Upper lobe of left lung (tissue), 6 donors: ENCODE results near the gene CNN2. TPM values are rescaled to one million over a fixed set of nuclear protein-coding genes. Genes with fewer than 3 reads are reported as not detected.

Experiments used
- ATAC-seq, 2 donors: fragments of 200-7000 bp; cut with Tn5 transposase; one replicate each; pipeline ENCODE4 v1.9.1; 2022; ENCODE audit warnings: mild to moderate bottlenecking in 2 of 2, moderate library complexity in 2 of 2; ENCODE audit not compliant: low FRiP score in 2 of 2
- DNase-seq, 2 donors: peaks; one replicate each; pipeline ENCODE4 v3.0.0-alpha.2; 2019 to 2020
- H3K27ac ChIP-seq, 4 donors: fragments of 200-600 bp; sonication (generic); one replicate each; pipeline ENCODE4 v1.5.1; 2016 to 2019
- H3K27me3 ChIP-seq, 4 donors: fragments of 200-600 bp; sonication (generic); one replicate each; pipeline ENCODE4 v1.5.1; 2017 to 2019
- H3K36me3 ChIP-seq, 4 donors: fragments of 200-600 bp; sonication (generic); one replicate each; pipeline ENCODE4 v1.5.1; 2016 to 2019
- H3K4me1 ChIP-seq, 4 donors: fragments of 200-600 bp; sonication (generic); one replicate each; pipeline ENCODE4 v1.5.1; 2018 to 2019
- H3K4me3 ChIP-seq, 4 donors: fragments of 200-600 bp; sonication (generic); one replicate each; pipeline ENCODE4 v1.5.1; 2017 to 2019; ENCODE audit warnings: mild to moderate bottlenecking in 2 of 4, moderate library complexity in 1 of 4
- H3K9me3 ChIP-seq, 4 donors: fragments of 200-600 bp; sonication (generic); one replicate each; pipeline ENCODE4 v1.5.1; 2018 to 2019
- CTCF ChIP-seq, 6 experiments: fragments of 450-650 bp in 4 of 6; fragments of 200-600 bp in 2 of 6; sonication (generic) in 2 of 6; IDR thresholded peaks; one replicate each; pipeline ENCODE4 v1.5.1; 2016 to 2019; ENCODE audit warnings: antibody characterized with exemption in 6 of 6
- EP300 ChIP-seq, 4 donors: sonication (generic); formaldehyde crosslinking; IDR thresholded peaks; one replicate each; pipeline ENCODE4 v1.5.1; 2017; ENCODE audit warnings: antibody characterized with exemption in 4 of 4, control low read depth in 2 of 4
- POLR2A ChIP-seq, 4 donors: fragments of 450-650 bp; IDR thresholded peaks; one replicate each; pipeline ENCODE4 v1.5.1; 2016 to 2017; ENCODE audit warnings: antibody characterized with exemption in 4 of 4, mild to moderate bottlenecking in 2 of 4
- POLR2AphosphoS5 ChIP-seq, 2 donors: sonication (generic); formaldehyde crosslinking; IDR thresholded peaks; one replicate each; pipeline ENCODE4 v1.5.1; 2017; ENCODE audit warnings: antibody characterized with exemption in 2 of 2
- WGBS, 2 donors: methylation state at CpG; one replicate each; pipeline ENCODE4 v1.1.5; 2017 to 2018; 5-methylcytosine and 5-hydroxymethylcytosine counted together
- total RNA-seq, 6 donors: library from RNA; depleted of rRNA in 4 of 6; stranded (reverse); fragments of >200 nt in 4 of 6; gene quantifications; one replicate each; pipeline versions ENCODE4 v1.1.0 to v1.2.1, GENCODE V29; 2016 to 2021
- donor health status: DM: no; HTN: no; CAD: no; lungs with moderate emphysema.
- donor health status: DM: no; HTN: yes; CAD: no; lungs with severe emphysema.

CNN2 gene
- total RNA-seq, 6 donors from 2014 or later = 98.1 to 262 (median 164) TPM

- H3K27me3 ChIP-seq = peaks cover 0 to 9% (median 4%) of the 10 kb centered on the region in 4 donors
- H3K4me3 ChIP-seq = no peak overlapping the region
- TF ChIP-seq POLR2AphosphoS5 (IDR thresholded peaks at IDR 0.05) (no peak), EP300 (IDR thresholded peaks at IDR 0.05) (no peak), POLR2A (IDR thresholded peaks at IDR 0.05) (no peak), CTCF (IDR thresholded peaks at IDR 0.05) (no peak)
- peak in 1 of 2 donors; percentile 40 for ATAC-seq
- peaks cover 8 to 17% (median 15%) of the 10 kb centered on the region in 4 donors for H3K4me1 ChIP-seq
- H3K9me3 ChIP-seq = no peaks in the 10 kb centered on the region
- peaks cover 0 to 68% (median 43%) of the 10 kb centered on the region in 4 donors for H3K36me3 ChIP-seq
- no peak overlapping the region for H3K27ac ChIP-seq
- 95% methylated on average over 16 of the region's 47 CpGs; no CpG with 5 or more reads in 1 of the 2 donors for WGBS, 2 donors
- DNase-seq = peak in 1 of 2 donors; percentile 86
Measured at GRCh38 chr19:991174-991931, 35.1 kb upstream of the CNN2 start.

GRCh38 chr19:991932-992669 lies 34.3 kb upstream of the CNN2 start:
- ATAC-seq (no peak), DNase-seq (peak in 1 of 2 donors; percentile 84)
- Histone ChIP-seq H3K27me3 (peaks cover 0 to 14% (median 8%) of the 10 kb centered on the region in 4 donors), H3K4me1 (peaks cover 13 to 22% (median 20%) of the 10 kb centered on the region in 4 donors), H3K4me3 (no peak overlapping the region), H3K9me3 (no peaks in the 10 kb centered on the region), H3K36me3 (peaks cover 0 to 61% (median 39%) of the 10 kb centered on the region in 4 donors), H3K27ac (no peak overlapping the region)
- no peak for TF ChIP-seq POLR2A (IDR thresholded peaks at IDR 0.05)
- no peak for TF ChIP-seq POLR2AphosphoS5 (IDR thresholded peaks at IDR 0.05)
- no peak for TF ChIP-seq CTCF (IDR thresholded peaks at IDR 0.05)
- WGBS, 2 donors = 92 to 93% methylated on average over 8 to 27 of the region's 42 CpGs

- no peak for TF ChIP-seq EP300 (IDR thresholded peaks at IDR 0.05)
- TF ChIP-seq CTCF (IDR thresholded peaks at IDR 0.05) = no peak
- TF ChIP-seq POLR2AphosphoS5 (IDR thresholded peaks at IDR 0.05) = no peak
- TF ChIP-seq POLR2A (IDR thresholded peaks at IDR 0.05) = no peak
- peaks cover 0 to 14% (median 8%) of the 10 kb centered on the region in 4 donors for H3K27me3 ChIP-seq
- no peak overlapping the region for H3K4me3 ChIP-seq
- DNase-seq = no peak
- peaks cover 13 to 22% (median 20%) of the 10 kb centered on the region in 4 donors for H3K4me1 ChIP-seq
- 95 to 99% methylated on average over 12 to 13 of the region's 13 CpGs for WGBS, 2 donors
- peaks cover 0 to 59% (median 38%) of the 10 kb centered on the region in 4 donors for H3K36me3 ChIP-seq
- H3K9me3 ChIP-seq = no peaks in the 10 kb centered on the region
- no peak for ATAC-seq
- no peak overlapping the region for H3K27ac ChIP-seq
Measured at GRCh38 chr19:992670-993055, 33.7 kb upstream of the CNN2 start.

GRCh38 chr19:993361-993830 lies 33.0 kb upstream of the CNN2 start:
- H3K4me1 ChIP-seq = peaks cover 13 to 22% (median 20%) of the 10 kb centered on the region in 4 donors
- DNase-seq (peak in 1 of 2 donors; percentile 68), ATAC-seq (no peak)
- WGBS, 2 donors = 93% methylated on average over 6 to 17 of the region's 17 CpGs
- no peaks in the 10 kb centered on the region for H3K9me3 ChIP-seq
- no peak overlapping the region for H3K27ac ChIP-seq
- H3K27me3 ChIP-seq = peaks cover 0 to 17% (median 11%) of the 10 kb centered on the region in 4 donors
- TF ChIP-seq CTCF (IDR thresholded peaks at IDR 0.05) = no peak
- no peak for TF ChIP-seq POLR2AphosphoS5 (IDR thresholded peaks at IDR 0.05)
- TF ChIP-seq POLR2A (IDR thresholded peaks at IDR 0.05) = no peak
- peaks cover 0 to 54% (median 34%) of the 10 kb centered on the region in 4 donors for H3K36me3 ChIP-seq
- no peak overlapping the region for H3K4me3 ChIP-seq
